GM10266 (cell line): ENCODE data around the gene PGF.

Experiments
- DNase-seq: peaks from one replicate; pipeline ENCODE4 v3.0.0; 2012; ENCODE audit errors: extremely low spot score
- TF ChIP-seq, protein P1 (sequence below): IDR thresholded peaks from 2 replicates; pipeline ENCODE4 v1.5.1; 2012; ENCODE audit warnings: mild to moderate bottlenecking, low read depth; ENCODE audit not compliant: control insufficient read depth, insufficient read depth; ENCODE audit errors: missing control alignments

The PGF gene

DNA sequence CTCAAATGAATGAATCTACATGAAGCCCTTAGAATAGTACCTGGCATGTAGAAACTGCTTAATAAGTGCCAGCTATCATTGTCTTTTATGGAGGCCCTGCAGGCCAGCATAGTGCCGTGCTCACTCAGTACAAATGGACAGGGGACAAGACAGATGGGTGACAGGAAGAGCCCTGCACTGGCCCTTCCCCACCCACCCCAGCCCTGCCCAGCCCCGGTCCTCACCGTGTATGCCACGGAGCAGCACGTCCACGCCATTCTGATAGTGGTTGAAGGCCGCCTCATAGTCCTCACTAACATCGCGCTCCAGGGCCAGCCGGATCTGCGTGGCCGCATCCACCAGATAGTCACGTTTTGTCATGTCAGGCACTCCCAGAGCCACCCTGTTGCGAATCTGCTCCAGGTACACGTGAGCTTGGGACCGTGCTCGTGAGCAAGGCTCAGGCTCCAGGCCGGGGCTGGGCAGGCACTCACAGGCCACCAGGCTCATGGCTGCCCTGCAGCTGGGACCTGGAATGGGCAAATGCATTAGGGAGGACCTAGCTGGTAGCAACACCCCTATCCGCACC is 34.3 kb downstream of the PGF start:
- TF ChIP-seq, protein P1, sequence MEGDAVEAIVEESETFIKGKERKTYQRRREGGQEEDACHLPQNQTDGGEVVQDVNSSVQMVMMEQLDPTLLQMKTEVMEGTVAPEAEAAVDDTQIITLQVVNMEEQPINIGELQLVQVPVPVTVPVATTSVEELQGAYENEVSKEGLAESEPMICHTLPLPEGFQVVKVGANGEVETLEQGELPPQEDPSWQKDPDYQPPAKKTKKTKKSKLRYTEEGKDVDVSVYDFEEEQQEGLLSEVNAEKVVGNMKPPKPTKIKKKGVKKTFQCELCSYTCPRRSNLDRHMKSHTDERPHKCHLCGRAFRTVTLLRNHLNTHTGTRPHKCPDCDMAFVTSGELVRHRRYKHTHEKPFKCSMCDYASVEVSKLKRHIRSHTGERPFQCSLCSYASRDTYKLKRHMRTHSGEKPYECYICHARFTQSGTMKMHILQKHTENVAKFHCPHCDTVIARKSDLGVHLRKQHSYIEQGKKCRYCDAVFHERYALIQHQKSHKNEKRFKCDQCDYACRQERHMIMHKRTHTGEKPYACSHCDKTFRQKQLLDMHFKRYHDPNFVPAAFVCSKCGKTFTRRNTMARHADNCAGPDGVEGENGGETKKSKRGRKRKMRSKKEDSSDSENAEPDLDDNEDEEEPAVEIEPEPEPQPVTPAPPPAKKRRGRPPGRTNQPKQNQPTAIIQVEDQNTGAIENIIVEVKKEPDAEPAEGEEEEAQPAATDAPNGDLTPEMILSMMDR: no peak
- no peak for DNase-seq

DNA sequence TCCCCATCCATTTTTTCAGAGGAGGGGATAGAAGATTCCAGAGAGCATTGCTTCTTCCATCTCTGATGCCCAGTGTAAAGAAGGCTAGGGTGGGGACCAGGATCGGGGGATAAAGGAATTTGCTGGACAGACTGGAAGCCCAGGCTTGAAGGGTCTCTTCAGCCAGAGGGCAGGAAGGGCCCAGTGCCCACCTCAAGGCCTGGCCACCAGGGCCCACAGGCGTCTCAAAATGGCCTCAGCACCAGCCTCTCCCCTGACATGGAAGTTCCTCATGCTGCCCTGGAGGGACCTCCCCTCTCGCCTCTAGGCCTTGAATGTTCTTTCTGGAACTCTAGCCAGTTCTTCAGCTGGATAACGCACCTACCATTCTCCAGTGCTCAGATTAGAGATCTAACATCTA is 35.1 kb downstream of the PGF start:
- no peak for DNase-seq
- TF ChIP-seq, protein P1: no peak

DNA sequence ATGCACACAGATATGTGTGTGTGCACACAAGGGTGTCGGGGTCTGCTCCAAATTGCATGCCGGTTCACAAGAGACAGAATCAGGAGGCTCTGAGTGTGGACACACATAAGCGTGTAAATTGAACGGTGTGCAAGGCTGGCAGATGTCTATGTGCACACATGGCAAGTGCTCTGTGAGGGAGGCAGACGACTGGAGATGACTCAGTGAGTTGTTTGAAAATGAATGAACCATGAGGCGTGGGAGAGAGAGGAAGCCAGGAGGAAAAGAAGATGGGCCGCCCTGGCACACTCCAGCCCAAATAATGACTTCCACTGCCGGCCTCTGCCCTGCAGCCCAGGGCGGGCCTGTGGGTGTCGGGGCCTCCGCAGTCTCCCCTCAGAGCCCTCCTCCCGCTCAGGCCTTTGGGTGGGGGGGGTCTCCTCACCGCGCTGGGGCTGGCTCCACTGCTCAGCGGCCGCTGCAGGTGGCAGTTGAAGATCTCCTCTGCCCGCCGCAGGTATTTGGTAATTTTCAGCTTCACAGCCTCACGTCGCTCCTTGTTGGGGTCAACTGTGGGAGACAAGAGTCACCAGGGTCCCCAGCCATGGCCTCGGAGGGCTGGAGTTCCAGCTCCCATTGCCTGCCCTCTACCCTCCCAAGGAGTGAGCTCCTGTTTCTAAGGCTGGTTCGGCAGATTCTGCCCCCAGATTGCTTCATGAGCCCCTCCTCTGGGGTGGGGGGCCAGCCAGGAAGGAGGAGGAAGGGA is 35.8 kb downstream of the PGF start:
- TF ChIP-seq, protein P1: no peak

DNA sequence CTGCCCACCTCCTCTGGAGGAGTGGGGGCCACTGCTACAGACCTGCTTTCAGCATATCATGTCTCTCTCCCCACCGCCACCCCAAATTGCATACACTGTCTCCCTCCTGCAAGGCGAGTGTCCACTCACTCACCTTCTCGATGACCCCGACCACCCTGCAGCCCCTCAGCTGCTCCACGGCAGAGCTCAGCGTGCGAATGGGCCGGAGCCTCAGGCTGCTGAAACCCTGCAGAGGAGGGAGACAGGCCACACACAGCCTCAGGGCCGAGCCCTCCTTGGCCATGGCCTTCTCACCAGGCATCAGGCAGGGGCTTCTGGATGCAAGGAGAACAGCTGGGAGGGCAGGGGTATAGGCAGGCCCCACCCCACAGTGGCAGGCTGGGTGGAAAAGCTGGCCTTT is 37.0 kb downstream of the PGF start:
- TF ChIP-seq, protein P1: no peak
- DNase-seq: no peak

More for the DNA sequence above, 35.8 kb downstream of the PGF start:
- no peak for DNase-seq

DNA sequence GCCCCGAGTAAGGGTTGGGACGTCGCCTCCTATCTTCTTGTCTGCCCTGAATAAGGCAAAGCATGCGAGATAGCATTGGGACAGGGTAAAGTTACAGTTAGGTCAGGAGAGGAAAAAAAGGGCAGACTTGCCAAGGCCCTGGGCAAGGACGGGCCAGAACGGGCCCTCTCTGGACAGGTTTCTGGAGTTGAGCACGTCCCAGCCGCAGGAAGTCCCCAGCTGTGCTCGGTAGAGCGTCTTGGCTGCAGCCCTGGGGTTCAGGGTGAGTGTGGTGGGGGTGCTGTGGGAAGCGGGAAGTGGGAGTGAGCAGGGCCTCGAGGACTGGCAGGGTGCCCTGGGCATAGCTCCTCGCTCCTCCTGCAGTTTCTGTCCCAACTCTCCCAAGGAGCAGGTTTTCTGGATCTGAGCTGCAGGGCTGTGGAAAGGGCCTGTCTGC is 37.7 kb downstream of the PGF start:
- no peak for DNase-seq

DNA sequence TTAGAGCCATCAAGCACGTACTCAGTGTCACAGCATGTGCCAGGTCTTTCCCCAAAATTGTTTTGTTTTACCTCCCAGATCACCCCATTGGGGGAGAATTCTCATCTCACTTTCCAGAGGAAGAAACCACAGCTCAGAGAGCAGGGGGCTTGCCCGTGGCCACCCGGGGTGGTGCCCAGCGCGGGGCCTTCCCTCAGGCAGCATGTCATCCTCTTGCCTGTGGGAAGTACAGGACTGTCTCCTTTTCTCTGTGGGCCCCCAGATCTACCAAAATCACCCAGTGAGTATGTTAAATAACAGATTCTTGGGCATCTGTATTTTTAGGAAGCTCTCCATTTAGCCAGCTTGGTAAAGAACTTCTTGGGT is 38.2 kb downstream of the PGF start:
- DNase-seq: peak; percentile 6
- TF ChIP-seq, protein P1: no peak

More for the DNA sequence above, 37.7 kb downstream of the PGF start:
- TF ChIP-seq, protein P1: no peak

DNA sequence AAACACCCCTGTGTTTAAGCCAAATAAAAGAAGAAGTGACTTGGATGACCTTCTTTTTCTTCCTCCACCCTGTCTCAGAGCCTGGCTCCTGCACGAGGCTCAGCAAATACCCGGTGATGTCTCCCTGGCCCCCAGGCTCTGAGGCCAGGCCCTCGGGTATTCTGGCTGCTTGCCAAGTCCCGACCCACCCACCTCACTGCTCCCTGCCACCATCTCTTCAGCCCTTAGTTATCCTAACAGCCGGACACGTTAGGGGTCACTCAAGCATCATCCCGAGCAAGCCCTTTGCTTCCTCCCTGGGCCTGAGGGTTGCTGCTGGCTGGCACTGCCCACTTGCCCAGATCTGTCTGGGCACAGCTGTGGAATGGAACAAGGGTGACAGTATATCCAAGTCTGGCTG is 39.6 kb downstream of the PGF start:
- TF ChIP-seq, protein P1: no peak
- no peak for DNase-seq
